HG03342 (cell line): ENCODE data around the gene TEX9.

Source experiments
- ATAC-seq: cut with Tn5 transposase; IDR thresholded peaks from one replicate; pipeline ENCODE4 v1.9.1; 2021; ENCODE audit warnings: mild to moderate bottlenecking, moderate library complexity; ENCODE audit not compliant: unreplicated experiment

Gene TEX9

GRCh38 chr15:56440214-56440770, 75.1 kb downstream of the TEX9 start:
- ATAC-seq = no peak

GRCh38 chr15:56442354-56442753, 77.1 kb downstream of the TEX9 start:
- no peak for ATAC-seq

GRCh38 chr15:56445746-56446145, 80.5 kb downstream of the TEX9 start:
- ATAC-seq = no peak

- ATAC-seq = no peak
Measured at GRCh38 chr15:56454836-56455235, 89.6 kb downstream of the TEX9 start.

GRCh38 chr15:56456229-56456628, 91.0 kb downstream of the TEX9 start:
- no peak for ATAC-seq

- ATAC-seq = no peak
Measured at GRCh38 chr15:56459096-56459495, 93.9 kb downstream of the TEX9 start.

- no peak for ATAC-seq
Measured at GRCh38 chr15:56460071-56460470, 94.8 kb downstream of the TEX9 start.

- ATAC-seq = no peak
Measured at GRCh38 chr15:56460947-56461346, 95.7 kb downstream of the TEX9 start.

- peak; percentile 98 for ATAC-seq
Measured at GRCh38 chr15:56464893-56465520, 99.8 kb downstream of the TEX9 start, which contains the start of gene MNS1. MNS1 (minus strand) TSS chr15:56465137; CDS start chr15:56464972, 165 bp downstream.

- no peak for ATAC-seq
Measured at GRCh38 chr15:56467616-56468015, 102.4 kb downstream of the TEX9 start.

- ATAC-seq = peak; percentile 44
Measured at GRCh38 chr15:56468401-56468800, 103.2 kb downstream of the TEX9 start.

GRCh38 chr15:56469483-56469882, 104.3 kb downstream of the TEX9 start:
- ATAC-seq = no peak

GRCh38 chr15:56471440-56472069, 106.3 kb downstream of the TEX9 start:
- ATAC-seq = no peak

GRCh38 chr15:56472278-56472677, 107.1 kb downstream of the TEX9 start:
- ATAC-seq = no peak

- ATAC-seq = no peak
Measured at GRCh38 chr15:56473017-56473416, 107.8 kb downstream of the TEX9 start.

- ATAC-seq = no peak
Measured at GRCh38 chr15:56475351-56475750, 110.1 kb downstream of the TEX9 start.
